NB4 (cell line): Measurements from ENCODE around the gene UBQLN1.

Experiments used
- TF ChIP-seq, protein P1 (sequence below): IDR thresholded peaks from one replicate; pipeline ENCODE4 v1.5.1; 2012; ENCODE audit warnings: low read depth, low read length
- TF ChIP-seq, protein P2 (sequence below): IDR thresholded peaks from 2 replicates; pipeline ENCODE4 v1.6.1; 2011; ENCODE audit warnings: low read depth, low read length

DNA sequence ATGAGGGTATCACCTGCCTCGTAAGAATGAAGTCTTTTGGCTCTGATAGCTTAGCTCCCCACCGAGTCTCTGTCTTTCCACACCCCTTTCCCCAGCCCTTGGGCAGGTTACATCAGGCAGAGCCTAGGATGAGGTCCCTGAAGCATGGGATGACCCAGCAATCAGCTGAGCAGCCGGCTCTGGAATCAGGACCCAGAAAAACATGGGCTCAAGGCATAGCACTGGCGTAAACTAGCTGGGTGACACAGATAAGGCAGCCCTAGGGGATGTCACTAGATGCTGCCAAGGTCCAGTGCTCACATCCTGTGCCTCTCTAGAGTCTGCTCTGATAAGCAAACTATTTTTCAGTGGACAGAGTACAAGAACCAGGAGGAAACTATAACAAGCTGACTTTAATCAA, 58.2 kb downstream of the UBQLN1 start:
- TF ChIP-seq, protein P1, sequence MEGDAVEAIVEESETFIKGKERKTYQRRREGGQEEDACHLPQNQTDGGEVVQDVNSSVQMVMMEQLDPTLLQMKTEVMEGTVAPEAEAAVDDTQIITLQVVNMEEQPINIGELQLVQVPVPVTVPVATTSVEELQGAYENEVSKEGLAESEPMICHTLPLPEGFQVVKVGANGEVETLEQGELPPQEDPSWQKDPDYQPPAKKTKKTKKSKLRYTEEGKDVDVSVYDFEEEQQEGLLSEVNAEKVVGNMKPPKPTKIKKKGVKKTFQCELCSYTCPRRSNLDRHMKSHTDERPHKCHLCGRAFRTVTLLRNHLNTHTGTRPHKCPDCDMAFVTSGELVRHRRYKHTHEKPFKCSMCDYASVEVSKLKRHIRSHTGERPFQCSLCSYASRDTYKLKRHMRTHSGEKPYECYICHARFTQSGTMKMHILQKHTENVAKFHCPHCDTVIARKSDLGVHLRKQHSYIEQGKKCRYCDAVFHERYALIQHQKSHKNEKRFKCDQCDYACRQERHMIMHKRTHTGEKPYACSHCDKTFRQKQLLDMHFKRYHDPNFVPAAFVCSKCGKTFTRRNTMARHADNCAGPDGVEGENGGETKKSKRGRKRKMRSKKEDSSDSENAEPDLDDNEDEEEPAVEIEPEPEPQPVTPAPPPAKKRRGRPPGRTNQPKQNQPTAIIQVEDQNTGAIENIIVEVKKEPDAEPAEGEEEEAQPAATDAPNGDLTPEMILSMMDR: no peak
- TF ChIP-seq, protein P2, sequence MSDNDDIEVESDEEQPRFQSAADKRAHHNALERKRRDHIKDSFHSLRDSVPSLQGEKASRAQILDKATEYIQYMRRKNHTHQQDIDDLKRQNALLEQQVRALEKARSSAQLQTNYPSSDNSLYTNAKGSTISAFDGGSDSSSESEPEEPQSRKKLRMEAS: no peak
